Upper lobe of right lung (tissue), 1 donor: ENCODE measurements around the gene ANKLE1. TPM values are rescaled to one million over a fixed set of nuclear protein-coding genes. Genes with fewer than 3 reads are reported as not detected.

Experiments
- ATAC-seq: fragments of 200-7000 bp; cut with Tn5 transposase; one replicate; pipeline ENCODE4 v1.9.1; 2020; ENCODE audit warnings: mild to moderate bottlenecking, moderate library complexity
- DNase-seq: peaks from one replicate; pipeline ENCODE4 v3.0.0-alpha.2; 2020
- H3K27ac ChIP-seq: fragments of 200-600 bp; one replicate; pipeline ENCODE4 v1.8.0; 2022
- H3K27me3 ChIP-seq: fragments of 200-600 bp; one replicate; pipeline ENCODE4 v1.8.0; 2022; ENCODE audit warnings: mild to moderate bottlenecking
- H3K36me3 ChIP-seq: fragments of 200-600 bp; one replicate; pipeline ENCODE4 v1.8.0; 2022
- H3K4me1 ChIP-seq: fragments of 200-600 bp; one replicate; pipeline ENCODE4 v1.8.0; 2022
- H3K4me3 ChIP-seq: fragments of 200-600 bp; one replicate; pipeline ENCODE4 v1.8.0; 2022; ENCODE audit warnings: mild to moderate bottlenecking
- H3K9me3 ChIP-seq: fragments of 200-600 bp; one replicate; pipeline ENCODE4 v1.8.0; 2022
- CTCF ChIP-seq: fragments of 200-600 bp; IDR thresholded peaks from one replicate; pipeline ENCODE4 v1.8.0; 2022; ENCODE audit warnings: antibody characterized with exemption
- intact Hi-C: fragments of 100-400 bp; cut with DNase I; formaldehyde crosslinking; loops from one replicate; pipeline ENCODE4 v1.11.0; 2022
- total RNA-seq: library from RNA; stranded (reverse); fragmentation: NEBNext Ultra II Directional; extraction: Animal tissue kit (Norgen Biotek cat#: 25700); gene quantifications from one replicate; pipeline ENCODE4 v1.2.1, GENCODE V29; 2021
- donor health status: DM: no; HTN: yes; CAD: no; lungs with severe emphysema.

The ANKLE1 gene
- total RNA-seq, 1 donor from 2014 or later = 0.64 TPM

GRCh38 chr19:17323964-17324332 lies 42.2 kb downstream of the ANKLE1 start:
- peak; percentile 10 for TF ChIP-seq CTCF
- Histone ChIP-seq H3K36me3 (peaks cover 30% of the 10 kb centered on the region), H3K4me1 (no peaks in the 10 kb centered on the region), H3K9me3 (no peaks in the 10 kb centered on the region), H3K4me3 (no peak overlapping the region), H3K27me3 (no peaks in the 10 kb centered on the region), H3K27ac (no peak overlapping the region)
- ATAC-seq = peak; percentile 37
- intact Hi-C loops = no loop called here
- DNase-seq = no peak

GRCh38 chr19:17324357-17325114 lies 42.8 kb downstream of the ANKLE1 start:
- intact Hi-C loops = no loop called here
- no peak for TF ChIP-seq CTCF
- Histone ChIP-seq H3K27me3 (no peaks in the 10 kb centered on the region), H3K36me3 (peaks cover 25% of the 10 kb centered on the region), H3K27ac (no peak overlapping the region), H3K4me1 (no peaks in the 10 kb centered on the region), H3K9me3 (no peaks in the 10 kb centered on the region), H3K4me3 (no peak overlapping the region)
- no peak for DNase-seq
- no peak for ATAC-seq

- Histone ChIP-seq H3K4me3 (no peak overlapping the region), H3K4me1 (no peaks in the 10 kb centered on the region), H3K9me3 (no peaks in the 10 kb centered on the region), H3K27me3 (no peaks in the 10 kb centered on the region), H3K36me3 (peaks cover 19% of the 10 kb centered on the region), H3K27ac (no peak overlapping the region)
- DNase-seq (no peak), ATAC-seq (no peak)
- intact Hi-C loops = no loop called here
- TF ChIP-seq CTCF = no peak
Observed at GRCh38 chr19:17325133-17325532, 43.4 kb downstream of the ANKLE1 start.

GRCh38 chr19:17325881-17326594 lies 44.3 kb downstream of the ANKLE1 start:
- Histone ChIP-seq H3K27ac (no peak overlapping the region), H3K9me3 (no peaks in the 10 kb centered on the region), H3K27me3 (no peaks in the 10 kb centered on the region), H3K4me1 (no peaks in the 10 kb centered on the region), H3K4me3 (no peak overlapping the region), H3K36me3 (peaks cover 10% of the 10 kb centered on the region)
- DNase-seq (no peak), ATAC-seq (no peak)
- intact Hi-C loops = no loop called here
- no peak for TF ChIP-seq CTCF

- Histone ChIP-seq H3K27me3 (no peaks in the 10 kb centered on the region), H3K4me3 (no peak overlapping the region), H3K36me3 (peaks cover 4% of the 10 kb centered on the region), H3K4me1 (no peaks in the 10 kb centered on the region), H3K27ac (no peak overlapping the region), H3K9me3 (no peaks in the 10 kb centered on the region)
- ATAC-seq (no peak), DNase-seq (no peak)
- intact Hi-C loops = no loop called here
- TF ChIP-seq CTCF = no peak
Observed at GRCh38 chr19:17326595-17326966, 44.9 kb downstream of the ANKLE1 start.
